ENCODE measurements around the gene NPEPL1.

DNA sequence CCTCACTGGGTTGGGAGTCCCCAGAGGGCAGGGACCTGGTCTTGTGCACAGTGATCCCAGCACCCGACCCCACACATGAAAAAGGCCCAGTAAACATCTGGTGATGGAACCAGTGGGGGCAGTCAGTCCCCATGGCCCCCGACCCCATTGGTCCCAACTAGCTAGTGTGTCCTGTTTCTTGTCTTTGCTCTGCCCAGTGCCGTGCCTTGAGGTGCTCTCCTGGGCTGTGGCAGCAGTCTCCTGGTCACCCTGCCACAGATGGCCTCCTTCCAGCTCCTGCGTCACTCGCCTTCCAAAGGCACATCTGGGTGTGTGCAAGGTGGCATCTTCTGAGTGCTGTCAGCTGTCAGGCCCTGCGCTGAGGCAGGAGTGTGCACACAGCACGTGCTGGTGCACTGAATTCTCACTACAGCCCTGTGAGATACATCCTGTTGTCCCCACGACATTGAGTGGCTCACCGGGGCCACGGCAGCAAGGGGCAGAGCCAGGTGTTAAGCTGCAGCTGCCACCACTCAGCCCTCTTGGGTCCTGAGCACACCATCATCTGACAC lies 3.9 kb downstream of the NPEPL1 start:
- TF ChIP-seq CTCF (IDR thresholded peaks at IDR 0.05) (no peak), POLR2A (IDR thresholded peaks at IDR 0.05) (no peak), POLR2AphosphoS5 (IDR thresholded peaks at IDR 0.05; ENCODE audit: insufficient read depth in 1 of 2, low read depth in 1 of 2) (no peak)
